ENCODE measurements around the gene ALDH1L1.

Gene ALDH1L1

GRCh38 chr3:126129398-126129891 lies 50.9 kb downstream of the ALDH1L1 start:
- DNase-seq (ENCODE audit: low read depth): no peak
- H3K4me3 ChIP-seq (ENCODE audit: low read depth, low read length): no peak overlapping the region
- no peak for TF ChIP-seq MAX (IDR thresholded peaks at IDR 0.05; ENCODE audit: low read depth, low read length)
- no peak for TF ChIP-seq CTCF (IDR thresholded peaks at IDR 0.05; ENCODE audit: low read depth, low read length)
- no peak for TF ChIP-seq MYC (IDR thresholded peaks at IDR 0.05; ENCODE audit: low read depth, low read length)
- no peak for TF ChIP-seq POLR2A (IDR thresholded peaks at IDR 0.05; ENCODE audit: extremely low read depth, insufficient read length)

- no peak for TF ChIP-seq POLR2A (IDR thresholded peaks at IDR 0.05; ENCODE audit: extremely low read depth, insufficient read length)
- H3K4me3 ChIP-seq (ENCODE audit: low read depth, low read length): no peak overlapping the region
- DNase-seq (ENCODE audit: low read depth): no peak
Measured at GRCh38 chr3:126128504-126129397, 51.6 kb downstream of the ALDH1L1 start.

DNA sequence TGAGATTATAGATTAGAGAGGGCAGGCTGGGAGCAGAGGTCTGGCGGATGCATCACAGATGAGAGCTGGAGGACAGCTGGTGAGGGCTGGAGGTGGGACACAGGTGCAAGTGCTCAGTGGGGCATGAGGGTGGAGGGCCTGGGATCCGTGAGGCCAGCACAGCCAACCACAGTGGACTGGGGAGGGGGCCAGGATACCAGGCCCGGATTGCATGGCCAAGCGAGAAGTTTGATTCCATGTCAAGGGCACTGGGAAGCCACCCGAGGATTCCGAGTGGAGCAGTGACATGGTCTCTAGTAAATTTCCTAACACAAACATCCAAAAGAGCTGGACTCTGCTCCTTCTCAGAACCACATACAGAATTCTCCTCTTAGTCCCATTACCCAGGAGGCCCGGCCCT lies 52.5 kb downstream of the ALDH1L1 start:
- DNase-seq (ENCODE audit: low read depth): no peak
- TF ChIP-seq POLR2A (IDR thresholded peaks at IDR 0.05; ENCODE audit: extremely low read depth, insufficient read length) (no peak), MYC (IDR thresholded peaks at IDR 0.05; ENCODE audit: low read depth, low read length) (no peak), CTCF (IDR thresholded peaks at IDR 0.05; ENCODE audit: low read depth, low read length) (no peak), MAX (IDR thresholded peaks at IDR 0.05; ENCODE audit: low read depth, low read length) (no peak)
- H3K4me3 ChIP-seq (ENCODE audit: low read depth, low read length): no peak overlapping the region

DNA sequence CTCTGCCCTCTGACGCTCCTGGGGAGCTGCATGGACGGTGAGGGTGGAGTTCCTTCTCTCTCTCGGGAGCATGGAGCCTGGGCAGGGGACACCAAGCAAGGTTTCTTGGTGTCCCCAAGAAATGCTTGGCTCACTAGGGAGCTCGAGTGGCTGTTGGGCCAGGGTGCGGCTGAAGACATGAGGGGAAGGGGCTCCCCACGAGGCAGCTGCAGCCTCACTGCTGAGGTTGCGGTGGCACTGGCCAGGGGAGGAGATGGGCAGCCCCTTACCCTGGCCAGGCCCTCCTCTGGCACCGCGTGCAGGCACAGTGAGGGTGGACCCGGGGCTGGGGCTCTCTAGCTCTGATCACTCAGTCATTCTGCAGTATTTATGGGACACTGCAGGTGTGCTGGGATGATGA lies 52.9 kb downstream of the ALDH1L1 start:
- TF ChIP-seq MAX (IDR thresholded peaks at IDR 0.05; ENCODE audit: low read depth, low read length) (no peak), CTCF (IDR thresholded peaks at IDR 0.05; ENCODE audit: low read depth, low read length) (no peak), MYC (IDR thresholded peaks at IDR 0.05; ENCODE audit: low read depth, low read length) (no peak), POLR2A (IDR thresholded peaks at IDR 0.05; ENCODE audit: extremely low read depth, insufficient read length) (no peak)
- no peak for DNase-seq (ENCODE audit: low read depth)
- no peak overlapping the region for H3K4me3 ChIP-seq (ENCODE audit: low read depth, low read length)

GRCh38 chr3:126126811-126127431 lies 53.5 kb downstream of the ALDH1L1 start:
- no peak for DNase-seq (ENCODE audit: low read depth)
- no peak overlapping the region for H3K4me3 ChIP-seq (ENCODE audit: low read depth, low read length)
- TF ChIP-seq POLR2A (IDR thresholded peaks at IDR 0.05; ENCODE audit: extremely low read depth, insufficient read length) (no peak), MYC (IDR thresholded peaks at IDR 0.05; ENCODE audit: low read depth, low read length) (no peak), CTCF (IDR thresholded peaks at IDR 0.05; ENCODE audit: low read depth, low read length) (no peak), MAX (IDR thresholded peaks at IDR 0.05; ENCODE audit: low read depth, low read length) (no peak)

GRCh38 chr3:126126286-126126685 lies 54.1 kb downstream of the ALDH1L1 start:
- TF ChIP-seq MAX (IDR thresholded peaks at IDR 0.05; ENCODE audit: low read depth, low read length) (no peak), MYC (IDR thresholded peaks at IDR 0.05; ENCODE audit: low read depth, low read length) (no peak), CTCF (IDR thresholded peaks at IDR 0.05; ENCODE audit: low read depth, low read length) (no peak), POLR2A (IDR thresholded peaks at IDR 0.05; ENCODE audit: extremely low read depth, insufficient read length) (no peak)
- no peak for DNase-seq (ENCODE audit: low read depth)
- H3K4me3 ChIP-seq (ENCODE audit: low read depth, low read length): no peak overlapping the region

Data from NB4 (cell line).